Activated CD8-positive, alpha-beta memory T cell treated with anti-CD3 and anti-CD28 coated beads, Interleukin-2, amount 50 U/mL, for 24 hours (primary cell): ENCODE measurements around the gene POLR2L.

Source experiments
- DNase-seq: peaks from one replicate; pipeline ENCODE4 v3.0.0-alpha.2; 2020; ENCODE audit errors: extremely low read depth

POLR2L gene

GRCh38 chr11:811446-812245 lies 30.7 kb downstream of the POLR2L start:
- no peak for DNase-seq

GRCh38 chr11:810040-810567 lies 32.2 kb downstream of the POLR2L start:
- DNase-seq, result no peak

GRCh38 chr11:809287-810039 lies 32.9 kb downstream of the POLR2L start, which contains the start of gene RPLP2:
RPLP2 (plus strand) TSS chr11:809967; CDS start chr11:810235, 268 bp downstream.
- DNase-seq, result peak; percentile 96

- no peak for DNase-seq
Observed at GRCh38 chr11:808427-809286, 33.7 kb downstream of the POLR2L start.

GRCh38 chr11:804599-804964 lies 37.7 kb downstream of the POLR2L start:
- DNase-seq, result no peak

- no peak for DNase-seq
Observed at GRCh38 chr11:803770-804598, 38.3 kb downstream of the POLR2L start.

GRCh38 chr11:803467-803742 lies 38.9 kb downstream of the POLR2L start:
- DNase-seq, result no peak

- DNase-seq, result no peak
Observed at GRCh38 chr11:802693-803466, 39.4 kb downstream of the POLR2L start.

- no peak for DNase-seq
Observed at GRCh38 chr11:802018-802617, 40.2 kb downstream of the POLR2L start.

- DNase-seq, result no peak
Observed at GRCh38 chr11:801097-801780, 41.1 kb downstream of the POLR2L start.

- DNase-seq, result no peak
Observed at GRCh38 chr11:800473-800872, 41.9 kb downstream of the POLR2L start.

- DNase-seq, result no peak
Observed at GRCh38 chr11:799641-800316, 42.5 kb downstream of the POLR2L start.

- no peak for DNase-seq
Observed at GRCh38 chr11:798093-798713, 44.1 kb downstream of the POLR2L start, which contains the start of gene SLC25A22. SLC25A22 (minus strand) TSS chr11:798281; CDS start chr11:795006, 3,275 bp downstream.

GRCh38 chr11:797296-798092 lies 44.8 kb downstream of the POLR2L start:
- peak; percentile 50 for DNase-seq

- DNase-seq, result no peak
Observed at GRCh38 chr11:796565-797295, 45.6 kb downstream of the POLR2L start.

- DNase-seq, result peak; percentile 68
Observed at GRCh38 chr11:795634-796564, 46.4 kb downstream of the POLR2L start.
